GM19452 (cell line): ENCODE results near the gene PRDX3.

Experiments used
- ATAC-seq: cut with Tn5 transposase; IDR thresholded peaks from one replicate; pipeline ENCODE4 v1.9.1; 2021; ENCODE audit not compliant: unreplicated experiment

Gene PRDX3

DNA sequence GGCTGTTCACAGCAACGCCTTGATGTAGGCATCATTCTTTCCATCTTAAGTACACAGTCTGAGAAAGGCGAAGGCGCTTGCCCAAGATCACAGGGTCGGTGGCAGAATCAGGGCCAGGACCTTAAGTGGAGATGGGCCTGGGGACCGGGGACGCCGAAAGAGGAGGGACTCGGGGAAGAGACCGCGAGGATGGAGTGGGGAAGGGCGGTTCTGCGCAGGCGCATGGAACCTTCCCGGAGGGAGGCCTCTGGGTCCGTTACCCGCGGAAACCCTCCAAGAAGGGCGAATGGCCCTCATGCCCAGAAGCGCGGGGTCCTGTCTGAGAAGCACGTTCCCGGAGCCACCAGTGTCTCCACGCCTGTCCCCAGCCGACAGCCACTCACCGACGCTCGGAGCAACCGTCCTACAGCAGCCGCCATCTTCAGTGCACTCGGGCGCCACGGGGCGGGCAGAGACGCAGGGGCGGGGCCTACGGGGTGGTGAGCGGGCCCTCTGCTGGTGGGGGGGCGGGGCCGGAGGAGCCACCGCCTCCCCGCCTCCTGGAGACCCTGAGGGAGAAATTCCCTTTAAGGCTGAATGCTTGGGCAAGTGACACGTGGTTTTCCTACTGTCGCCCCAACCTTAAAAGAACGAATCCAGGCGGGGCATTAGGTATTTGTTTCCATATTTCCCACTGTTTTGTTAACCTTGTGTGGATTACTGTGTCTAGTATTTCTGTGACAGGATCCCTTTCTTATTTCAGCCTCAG is at the start of gene PRDX3:
TSS of gene PRDX3 (minus strand) at position 441 of the 748 bp plus-strand sequence. CDS start at position 419, 22 bp downstream.
- peak; percentile 93 for ATAC-seq

DNA sequence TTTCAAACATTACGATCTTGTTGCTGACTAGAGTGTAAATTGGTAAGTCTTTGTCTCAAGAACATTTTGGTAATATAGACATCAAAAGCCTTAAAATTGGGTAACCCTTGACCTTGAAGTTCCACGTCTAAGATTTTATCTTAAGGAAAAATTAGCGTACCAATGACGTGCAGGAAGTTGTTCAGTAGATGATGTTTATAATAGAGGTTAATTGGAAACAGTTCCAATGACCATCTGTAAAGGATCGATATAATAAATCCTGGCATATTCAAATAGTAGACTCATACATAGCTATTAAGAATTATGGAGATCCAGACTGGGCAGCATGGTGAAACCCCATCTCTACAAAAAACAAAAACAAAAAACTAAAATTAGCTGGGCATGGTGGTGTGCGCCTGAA is 49.2 kb upstream of the PRDX3 start:
- ATAC-seq, result no peak

DNA sequence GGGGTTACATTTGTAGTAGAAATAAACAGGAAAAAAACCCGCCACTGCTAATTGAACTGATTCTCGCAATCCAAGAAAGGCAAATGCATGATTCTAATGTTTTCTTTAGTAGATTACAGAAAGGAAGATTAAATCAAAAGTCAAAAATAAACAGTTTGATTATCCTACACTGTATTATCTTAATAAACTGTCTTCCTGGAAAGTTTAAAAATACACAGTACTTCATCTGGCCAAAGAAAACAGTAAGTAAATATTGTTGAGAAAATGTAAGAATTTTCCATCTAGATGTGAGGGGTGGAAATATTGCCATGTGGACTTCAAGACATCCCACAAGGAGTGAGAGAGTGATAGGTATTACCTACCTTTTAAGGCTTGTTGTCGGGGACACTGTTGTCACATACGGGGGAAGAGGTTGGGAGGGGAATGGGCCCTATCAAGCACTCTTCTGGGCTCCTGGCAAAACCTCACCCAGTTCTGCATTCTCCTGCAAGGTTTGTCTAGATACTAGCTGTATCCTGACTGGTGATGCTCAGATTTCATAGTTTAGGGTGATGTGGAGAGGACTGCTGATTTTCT is 46.6 kb upstream of the PRDX3 start:
- no peak for ATAC-seq

DNA sequence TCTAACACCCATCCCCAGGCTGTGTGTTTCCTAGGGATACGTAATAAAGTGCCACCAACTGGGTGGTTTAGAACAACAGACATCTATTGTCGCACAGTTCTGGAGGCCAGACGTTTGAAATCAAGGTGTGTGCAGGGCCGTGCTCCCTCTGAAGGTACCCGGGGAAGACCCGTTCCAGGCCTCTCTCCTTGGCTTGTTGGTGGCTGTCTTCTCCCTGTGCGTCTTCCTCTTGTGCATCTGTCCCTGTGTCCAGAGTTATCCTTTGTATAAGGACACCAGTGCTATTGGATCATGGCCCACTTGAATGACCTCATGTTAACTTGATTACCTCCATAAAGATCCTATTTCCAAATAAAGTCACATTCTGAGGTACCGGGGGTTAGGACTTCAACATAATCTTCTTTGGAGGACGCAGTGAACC is 44.4 kb upstream of the PRDX3 start:
- no peak for ATAC-seq

DNA sequence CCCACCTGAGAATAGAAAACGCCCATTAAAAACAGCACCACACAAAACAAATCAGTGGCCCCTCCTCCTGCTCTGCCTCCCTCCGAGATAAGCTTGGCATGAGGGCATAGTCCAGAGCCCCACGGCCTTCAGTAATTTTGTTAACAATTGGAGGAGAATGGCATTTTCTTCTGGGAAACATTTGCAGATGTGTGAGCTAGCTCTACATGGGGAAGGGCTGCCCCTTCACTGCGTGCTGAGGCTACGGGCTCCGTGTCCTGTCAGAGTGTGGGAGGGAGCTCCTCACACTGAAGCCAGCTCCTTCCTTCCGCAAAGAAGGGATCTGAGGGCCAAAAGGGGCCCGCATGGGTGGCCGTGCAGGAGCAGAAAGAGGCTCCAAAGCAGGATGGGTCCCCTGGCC is 43.9 kb upstream of the PRDX3 start:
- no peak for ATAC-seq

DNA sequence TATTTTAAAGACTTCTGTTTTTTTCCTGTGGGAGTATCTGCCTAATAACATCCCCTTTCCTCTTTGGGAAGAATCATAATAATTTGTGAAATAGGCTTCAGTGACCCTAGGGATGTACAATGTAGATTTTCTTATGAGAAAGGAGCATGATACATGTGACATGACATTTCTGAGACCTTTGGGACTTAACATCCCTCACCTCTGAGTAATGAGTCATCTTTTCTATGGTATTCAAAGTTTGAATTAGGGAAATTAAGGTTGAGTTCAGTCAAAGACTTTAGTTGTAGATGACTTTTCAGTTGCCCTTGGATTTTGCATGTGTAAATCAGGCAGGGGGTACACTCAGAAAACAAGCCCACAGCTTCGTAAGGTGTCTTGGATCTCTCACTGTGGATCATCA is 43.1 kb upstream of the PRDX3 start:
- no peak for ATAC-seq

DNA sequence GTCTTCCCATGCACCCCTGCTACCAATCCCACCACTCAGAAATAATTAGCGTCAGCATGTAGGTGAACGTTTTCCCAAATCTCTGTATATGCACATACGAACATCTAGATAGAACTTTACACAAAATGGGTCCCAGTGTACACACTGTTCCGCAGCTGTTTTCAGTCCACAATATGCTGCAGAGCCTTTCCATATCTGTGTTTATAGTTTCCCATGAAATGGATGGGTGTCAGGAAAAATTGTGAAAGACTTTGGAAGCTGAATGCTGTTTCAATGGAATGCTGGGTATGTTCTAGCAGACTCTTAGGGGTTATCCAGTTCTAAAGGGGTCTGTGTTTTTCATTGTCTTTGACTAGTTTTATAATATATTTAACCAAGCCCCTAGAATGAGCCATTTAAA is 42.6 kb upstream of the PRDX3 start:
- ATAC-seq, result no peak

DNA sequence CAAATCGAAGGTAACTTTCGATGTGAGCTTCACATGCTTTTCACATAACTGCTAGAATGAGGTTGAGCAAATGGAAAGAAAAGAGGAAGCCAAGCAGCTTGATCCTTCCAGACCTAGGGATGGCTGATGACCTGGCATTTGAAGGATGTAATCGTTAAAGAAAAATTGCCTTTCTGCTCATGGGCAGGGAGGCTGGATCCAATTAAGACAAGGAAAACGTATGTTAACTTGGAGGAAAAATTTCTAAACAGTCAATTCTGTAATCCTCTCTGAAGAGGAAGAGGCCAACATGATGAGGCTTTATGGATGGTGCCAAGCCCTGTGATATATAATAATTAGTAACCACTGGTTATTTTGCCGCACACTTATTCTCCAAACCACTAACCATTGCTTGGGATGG is 41.3 kb upstream of the PRDX3 start:
- no peak for ATAC-seq

DNA sequence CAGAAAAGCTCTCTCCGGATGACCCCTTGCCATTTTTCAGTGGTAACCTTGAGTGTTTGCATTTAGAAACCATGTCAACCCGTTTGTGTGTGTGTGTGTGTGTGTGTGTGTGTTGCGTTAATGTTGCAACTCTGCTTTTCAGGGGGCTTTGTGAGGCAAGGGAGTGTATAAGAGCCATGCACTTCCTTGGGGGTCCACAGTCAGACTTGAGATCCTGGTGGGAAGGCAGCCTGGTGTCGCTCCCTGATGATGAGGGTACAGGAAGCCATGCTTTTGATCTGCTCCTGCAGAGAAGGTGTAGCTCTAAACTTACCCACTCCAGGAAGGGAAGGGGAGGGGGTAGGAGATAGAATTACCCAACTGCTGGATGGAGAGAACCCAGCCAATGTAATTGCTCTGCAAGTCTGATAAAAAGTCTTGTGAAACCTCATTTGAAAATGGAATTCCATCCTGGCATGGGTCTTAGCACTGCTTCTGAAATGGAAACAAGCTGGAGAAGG is 39.4 kb upstream of the PRDX3 start:
- ATAC-seq, result no peak

DNA sequence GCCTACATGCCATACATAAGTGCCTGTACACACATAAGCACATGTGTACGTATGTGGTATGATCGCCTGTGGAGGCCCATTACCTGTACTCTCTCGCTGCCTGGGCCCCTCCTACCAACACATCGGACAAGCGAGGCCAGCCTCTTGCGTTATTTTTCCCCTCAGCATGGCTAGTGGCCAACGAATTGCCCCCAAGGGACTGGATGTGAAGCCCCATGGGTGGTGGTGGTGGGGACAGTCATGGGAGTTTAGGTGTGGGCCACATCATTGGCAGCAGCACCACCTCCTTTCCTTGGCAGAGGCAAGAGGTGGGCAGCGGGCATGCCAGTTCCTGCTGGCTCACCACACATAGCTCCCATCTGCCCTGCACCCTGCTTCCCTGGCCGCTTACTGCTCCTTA is 38.8 kb upstream of the PRDX3 start:
- no peak for ATAC-seq

DNA sequence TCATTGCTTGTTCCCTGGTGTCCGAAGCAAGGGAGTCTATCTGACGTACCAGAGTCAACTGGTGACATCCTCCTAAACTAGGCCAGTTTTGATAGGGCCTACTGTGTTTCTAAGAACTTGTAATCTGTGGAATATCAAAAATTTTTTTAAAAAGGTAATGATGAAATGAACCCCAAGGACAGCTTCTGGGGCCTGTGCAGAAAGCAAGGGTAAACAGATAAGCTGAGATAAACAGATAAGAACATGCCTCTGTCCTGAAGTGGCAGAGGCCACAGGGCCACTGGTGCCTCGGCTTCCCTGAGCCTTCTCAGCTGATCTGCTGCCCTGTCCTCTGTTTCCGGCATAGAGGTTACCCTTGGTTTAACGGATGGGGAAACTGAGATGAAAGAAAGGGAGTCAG is 37.5 kb upstream of the PRDX3 start:
- ATAC-seq, result no peak

DNA sequence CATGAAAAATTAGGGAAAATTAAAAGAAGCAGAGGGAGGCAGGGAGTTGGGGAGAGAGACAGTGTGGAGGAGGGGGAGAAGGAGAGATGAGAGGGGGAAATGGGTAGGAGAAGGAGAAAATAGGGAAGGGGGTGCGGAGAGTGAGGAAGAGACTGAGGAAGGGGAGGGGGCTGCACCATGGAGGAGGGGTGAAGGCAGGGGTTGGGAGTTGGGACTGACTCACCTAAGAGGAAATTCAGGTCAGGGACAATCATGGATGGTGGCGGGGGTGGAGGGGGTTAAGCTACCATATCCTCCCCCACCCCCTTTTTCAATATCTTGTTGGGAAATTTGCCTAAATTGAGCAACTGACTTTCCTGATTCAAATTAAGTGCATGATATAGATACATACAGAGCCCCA is 36.8 kb upstream of the PRDX3 start:
- no peak for ATAC-seq

DNA sequence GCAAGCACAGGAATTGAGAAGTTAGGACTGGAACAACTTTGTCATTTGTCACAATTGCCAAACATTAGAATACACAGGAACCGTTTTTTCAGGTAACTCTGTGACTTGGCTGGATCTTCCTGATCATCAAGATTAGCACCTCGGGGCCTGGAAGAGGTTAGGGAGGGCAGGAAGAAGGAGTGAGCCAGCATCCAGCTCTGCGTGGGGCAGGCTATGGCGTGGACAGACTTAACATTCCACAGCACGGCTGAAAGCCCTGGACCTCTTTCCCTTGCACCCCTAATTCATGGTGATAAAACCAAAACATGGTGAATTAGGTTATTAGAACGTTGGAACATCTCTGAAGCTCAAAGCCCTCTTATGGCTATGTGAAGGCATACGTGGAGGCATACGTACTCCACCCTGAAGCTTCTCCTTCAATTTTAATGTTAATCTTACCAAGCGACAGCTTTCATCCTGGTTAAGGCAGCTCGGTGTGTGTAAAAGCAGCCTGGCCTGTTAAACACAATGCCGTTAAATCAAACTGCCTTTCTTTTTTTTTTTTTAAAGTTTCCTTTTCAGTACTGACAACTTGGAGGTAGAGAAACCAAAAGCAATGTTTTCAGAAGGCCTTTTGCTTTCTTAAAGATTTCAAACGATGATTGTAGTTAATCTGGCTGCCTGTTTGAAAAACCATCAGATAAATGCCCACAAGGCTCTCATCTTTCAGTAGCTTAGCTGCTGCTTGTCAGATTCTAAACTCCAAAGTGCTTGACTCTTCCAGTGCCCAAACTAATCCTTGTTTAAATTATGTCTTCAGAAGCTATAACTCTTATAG is 33.2 kb upstream of the PRDX3 start:
- no peak for ATAC-seq

DNA sequence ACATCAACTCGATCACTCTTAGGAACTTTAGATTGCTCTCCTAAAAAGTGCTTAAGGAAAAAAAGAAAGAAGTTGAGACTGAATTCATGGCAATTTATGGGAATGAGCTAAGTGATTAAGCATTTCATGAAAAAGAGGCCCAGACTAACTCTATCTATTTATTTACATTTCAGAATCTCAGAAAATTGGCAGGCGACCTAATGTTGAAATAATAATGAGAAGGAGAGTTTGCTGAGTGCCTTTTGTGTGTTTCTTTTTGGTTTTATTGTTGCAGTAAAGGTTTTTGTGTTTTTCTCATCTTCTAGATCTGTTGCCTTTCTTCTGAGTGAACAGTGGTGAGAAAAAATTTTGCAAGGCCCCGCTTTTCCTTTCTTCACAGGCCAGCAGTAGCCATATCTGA is 32.6 kb upstream of the PRDX3 start:
- ATAC-seq, result no peak

DNA sequence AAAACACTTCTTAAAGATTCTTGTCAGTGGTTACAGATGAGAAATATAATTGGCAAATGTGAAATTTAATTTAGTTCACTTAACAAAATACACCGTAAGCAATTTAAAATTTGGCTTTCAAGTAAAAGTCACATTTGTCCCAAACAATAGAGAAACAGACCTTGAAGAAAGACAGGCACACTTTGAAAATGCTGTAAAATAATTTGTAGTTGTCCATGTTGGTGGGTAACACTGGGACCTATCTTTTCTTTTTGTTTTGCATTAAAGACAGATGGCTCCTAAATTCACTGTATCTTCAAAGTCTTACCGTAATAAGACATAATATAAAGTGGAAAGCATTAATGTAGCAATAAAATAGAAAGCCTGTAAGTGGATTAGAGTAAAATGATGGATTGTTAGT is 32.0 kb upstream of the PRDX3 start:
- no peak for ATAC-seq

DNA sequence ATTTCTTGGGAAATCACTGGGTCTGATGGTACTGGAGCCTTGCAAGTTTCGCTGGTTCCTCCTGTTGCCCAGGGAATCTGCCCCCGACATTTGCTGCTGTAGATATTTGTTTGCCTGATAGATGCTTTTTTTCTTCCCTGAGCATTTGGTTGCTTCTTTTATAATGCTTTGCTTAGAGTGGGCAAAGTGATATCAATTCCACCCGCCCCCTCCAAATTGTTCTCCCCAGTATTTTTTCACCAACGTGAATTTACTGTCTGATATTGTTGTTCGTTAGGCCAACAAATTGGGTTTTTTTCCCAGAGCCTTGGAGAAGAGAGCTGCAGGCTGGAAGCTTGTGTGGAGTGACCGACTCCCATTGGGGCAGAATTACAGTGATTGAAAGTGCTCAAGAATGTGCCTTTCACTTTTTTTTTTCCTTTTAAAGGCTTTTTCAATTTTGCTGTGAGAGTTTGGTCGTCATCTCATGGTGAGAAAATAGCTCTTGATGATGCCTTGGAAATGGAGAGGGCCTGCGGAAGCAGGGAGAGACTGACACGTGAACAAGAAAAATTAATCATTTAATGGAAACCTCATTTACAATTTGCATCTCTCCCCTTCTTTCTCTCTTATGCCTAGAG is 31.2 kb upstream of the PRDX3 start:
- ATAC-seq, result no peak

DNA sequence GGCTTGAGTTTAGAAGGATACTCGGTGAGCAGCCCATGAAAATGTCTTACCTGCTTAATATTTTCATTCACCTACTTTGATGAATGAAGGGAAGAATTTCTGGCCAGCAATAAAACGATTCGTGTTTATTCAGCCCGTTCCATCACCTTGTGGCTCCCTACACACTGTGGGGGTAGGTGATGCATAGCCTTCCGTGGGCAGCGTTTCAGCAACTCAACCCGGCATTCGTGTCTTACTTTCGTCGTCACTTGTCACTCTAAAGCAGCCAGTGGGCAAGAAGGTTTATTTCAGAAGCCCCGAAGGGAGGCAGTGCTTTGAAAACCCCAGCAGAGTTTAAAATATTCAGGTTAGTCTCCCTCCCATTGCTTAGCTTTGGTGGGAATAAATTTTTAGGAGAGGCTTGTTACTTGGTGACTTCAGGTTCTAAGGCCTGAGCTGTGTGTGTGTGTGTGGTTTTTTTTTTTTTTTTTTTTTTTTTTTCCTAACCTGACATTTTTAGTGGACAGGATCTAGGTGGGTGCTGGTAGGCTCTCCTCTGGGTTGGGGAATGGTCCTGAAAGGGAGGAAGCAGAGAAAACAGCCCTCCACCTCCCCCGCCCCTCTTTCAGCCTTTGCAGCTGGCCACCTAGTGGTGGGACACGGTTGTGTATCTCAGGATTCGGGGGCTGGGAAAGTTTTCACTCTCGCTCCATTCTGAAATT is 30.6 kb upstream of the PRDX3 start:
- no peak for ATAC-seq

DNA sequence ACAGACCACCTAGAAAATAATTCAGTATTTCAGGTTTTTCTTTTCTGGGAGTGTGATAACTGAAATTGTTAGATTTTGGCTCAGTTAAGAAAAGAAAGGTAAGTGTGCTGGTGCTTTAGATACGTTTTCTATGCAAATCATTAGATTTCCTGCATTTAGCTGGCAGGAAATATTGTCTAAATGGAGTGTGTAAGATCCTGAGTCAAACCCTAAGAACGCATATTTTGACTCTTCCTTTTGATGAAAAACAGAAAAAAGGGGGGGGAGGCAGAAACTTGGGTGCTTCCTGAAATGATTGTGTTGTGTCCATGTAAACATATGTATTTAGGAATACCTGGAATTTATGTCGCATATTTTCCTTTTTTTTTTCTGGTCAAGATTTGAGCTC is 29.9 kb upstream of the PRDX3 start:
- ATAC-seq, result no peak

DNA sequence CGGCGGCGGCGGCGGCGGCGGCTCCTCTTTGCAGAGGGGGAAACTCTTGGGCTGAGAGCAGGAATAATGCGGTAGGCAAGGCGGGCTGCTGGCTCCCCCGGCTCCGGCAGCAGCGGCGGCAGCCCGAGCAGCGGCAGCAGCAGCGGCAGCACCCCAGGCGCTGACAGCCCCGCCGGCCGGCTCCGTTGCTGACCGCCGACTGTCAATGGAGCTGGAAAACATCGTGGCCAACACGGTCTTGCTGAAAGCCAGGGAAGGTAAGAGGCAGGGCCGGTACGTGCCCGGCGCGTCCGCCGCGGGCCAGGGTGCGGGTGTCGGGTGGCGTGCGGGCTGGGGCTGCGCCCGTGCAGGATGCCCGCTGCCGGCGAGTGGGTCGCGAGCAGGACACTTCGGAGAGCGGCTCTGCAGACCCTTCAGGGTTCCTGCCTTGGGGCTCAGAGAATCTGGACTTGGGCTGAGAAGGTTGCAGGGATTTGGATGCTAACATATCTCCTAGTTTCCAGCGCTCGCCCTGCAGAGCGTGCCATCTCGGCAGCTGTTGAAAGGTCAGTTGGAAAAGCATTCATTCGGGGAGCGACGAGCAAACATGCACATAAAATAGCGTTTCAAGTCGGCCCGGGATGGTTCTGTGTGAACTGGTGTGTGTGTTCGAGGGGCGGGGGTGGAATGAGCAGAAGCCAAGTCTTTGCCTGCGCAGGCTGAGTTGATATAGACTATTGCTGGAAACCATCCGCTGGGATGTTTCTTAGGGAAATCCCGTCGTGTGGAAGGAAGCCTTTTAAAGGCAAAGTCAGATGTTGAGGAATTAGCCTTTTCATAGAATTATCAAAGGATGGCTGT is 29.3 kb upstream of the PRDX3 start:
- ATAC-seq, result peak; percentile 1

DNA sequence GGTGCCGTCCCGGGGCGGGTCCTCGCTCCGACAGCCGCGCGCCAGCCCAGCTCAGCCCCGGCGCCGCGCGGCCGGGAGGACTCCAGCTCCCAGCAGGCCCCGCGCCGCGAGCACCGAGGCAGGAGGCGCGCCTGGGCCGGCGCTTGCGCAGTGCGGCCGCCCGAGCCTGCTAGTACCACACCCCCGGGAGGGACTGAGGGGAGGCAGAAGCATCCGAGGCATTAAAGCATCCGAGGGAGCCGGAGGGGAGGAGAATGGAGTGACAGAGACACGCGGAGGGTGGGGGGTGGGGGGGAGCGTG is 28.7 kb upstream of the PRDX3 start, which contains the start of gene GRK5:
TSS of gene GRK5 (plus strand) at position 206 of the 301 bp plus-strand sequence. CDS start 347 bp downstream, outside the sequence.
- peak; percentile 77 for ATAC-seq
